HUDEP-2 (cell line): ENCODE results near the gene GOLGB1.

Source experiments
- DNase-seq, 76 experiments: peaks; one replicate each; lab custom pipeline; 2025; ENCODE audit not compliant: unreplicated experiment in 76 of 76; lab: John Stamatoyannopoulos, UW

The GOLGB1 gene

DNA sequence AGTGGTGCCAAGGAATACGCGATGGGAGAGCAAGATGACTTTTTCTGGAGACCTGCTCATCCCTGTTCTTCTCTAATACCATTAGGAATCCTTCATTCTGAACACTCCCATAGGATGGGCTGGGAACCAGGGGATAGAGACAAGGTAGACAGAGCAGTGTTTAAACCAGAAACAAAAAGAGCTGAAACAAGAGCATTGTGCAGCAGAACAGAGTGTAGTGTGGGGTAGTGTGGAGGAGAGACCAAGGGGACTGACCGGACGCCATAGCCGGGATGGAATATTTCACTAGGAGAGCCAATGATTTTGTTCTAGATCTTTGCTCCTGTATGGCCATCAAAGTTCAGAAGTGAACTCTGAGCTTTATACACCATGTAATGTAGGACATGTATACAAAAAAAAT, 104.5 kb downstream of the GOLGB1 start:
- no peak for DNase-seq

GRCh38 chr3:121642601-121643314, 106.8 kb downstream of the GOLGB1 start:
- no peak for DNase-seq

GRCh38 chr3:121641127-121641526, 108.4 kb downstream of the GOLGB1 start:
- DNase-seq, result no peak

DNA sequence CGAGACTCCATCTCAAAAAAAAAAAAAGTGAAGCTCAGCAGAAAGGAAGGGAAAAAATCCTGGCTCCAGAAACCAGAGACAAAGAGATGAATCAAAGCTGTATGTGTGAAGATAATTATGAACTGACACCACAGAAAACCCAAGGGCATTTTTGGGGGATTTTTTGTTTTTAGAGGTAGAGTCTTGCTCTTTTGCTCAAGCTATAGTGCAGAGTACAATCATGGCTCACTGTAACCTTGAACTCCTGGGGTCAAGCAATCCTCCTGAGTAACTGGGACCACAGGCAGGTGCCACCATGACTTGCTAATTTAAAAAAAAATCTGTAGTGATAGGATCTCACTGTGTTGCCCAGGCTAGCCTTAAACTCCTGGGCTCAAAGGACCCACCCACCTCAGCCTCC, 111.6 kb downstream of the GOLGB1 start:
- no peak for DNase-seq

GRCh38 chr3:121630355-121630754, 119.2 kb downstream of the GOLGB1 start:
- no peak for DNase-seq

- DNase-seq, result no peak
These were observed 119.9 kb downstream of the GOLGB1 start for GRCh38 chr3:121629601-121630000.

GRCh38 chr3:121627622-121628021, 121.9 kb downstream of the GOLGB1 start:
- no peak for DNase-seq

- no peak for DNase-seq
These were observed 122.3 kb downstream of the GOLGB1 start for GRCh38 chr3:121627211-121627610.

DNA sequence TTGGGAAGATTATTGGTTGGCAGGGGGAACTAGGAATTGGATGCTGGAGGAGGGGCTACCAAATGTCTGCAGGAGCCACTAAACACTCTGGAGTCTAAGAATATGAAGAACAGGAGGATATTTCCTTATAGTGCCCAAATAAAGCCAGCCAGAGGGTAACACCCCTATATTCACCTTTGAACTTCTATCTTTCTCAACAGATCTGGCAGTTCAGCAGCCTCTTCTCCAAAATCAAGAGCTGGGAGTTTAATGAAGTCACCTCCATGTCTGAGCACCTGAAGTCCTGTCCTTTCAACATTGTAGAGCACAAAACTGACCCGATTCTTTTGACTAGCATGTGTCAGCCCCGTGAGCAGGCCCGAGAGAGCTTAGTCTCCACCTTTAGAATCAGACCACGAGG, 123.0 kb downstream of the GOLGB1 start:
- no peak for DNase-seq

DNA sequence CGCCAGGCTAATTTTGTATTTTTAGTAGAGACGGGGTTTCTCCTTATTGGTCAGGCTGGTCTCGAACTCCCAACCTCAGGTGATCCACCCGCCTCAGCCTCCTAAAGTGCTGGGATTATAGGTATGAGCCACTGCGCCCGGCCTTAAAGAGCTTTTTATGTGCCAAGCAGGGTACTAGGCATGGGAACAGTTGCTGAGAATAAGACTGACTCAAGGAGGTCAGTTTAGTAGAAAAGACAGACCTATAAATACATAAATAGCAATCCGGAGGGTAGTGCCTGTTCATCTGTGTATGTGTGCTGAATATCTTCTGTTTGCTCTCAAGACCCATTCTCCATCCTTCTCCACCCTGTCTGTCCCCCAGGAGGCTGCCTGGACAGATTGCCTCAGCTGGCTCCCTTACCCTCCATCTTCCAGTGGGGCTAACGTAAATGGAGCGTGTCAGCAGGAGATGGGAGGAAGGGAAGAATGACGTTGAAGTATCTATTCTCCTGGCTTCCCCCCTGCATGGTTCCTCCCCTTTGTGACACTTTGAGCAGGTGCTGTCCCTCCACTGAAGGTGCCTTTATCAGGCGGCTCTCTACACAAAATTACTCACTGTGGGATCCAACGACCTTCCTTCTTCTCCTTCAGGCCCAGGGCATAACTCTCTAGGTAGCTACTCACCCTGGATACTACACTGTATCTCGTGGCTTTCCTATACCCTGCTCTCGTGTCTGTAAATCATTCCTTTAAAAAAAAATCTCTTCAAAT, 125.2 kb downstream of the GOLGB1 start:
- DNase-seq, result no peak

GRCh38 chr3:121621491-121621890, 128.1 kb downstream of the GOLGB1 start:
- no peak for DNase-seq

DNA sequence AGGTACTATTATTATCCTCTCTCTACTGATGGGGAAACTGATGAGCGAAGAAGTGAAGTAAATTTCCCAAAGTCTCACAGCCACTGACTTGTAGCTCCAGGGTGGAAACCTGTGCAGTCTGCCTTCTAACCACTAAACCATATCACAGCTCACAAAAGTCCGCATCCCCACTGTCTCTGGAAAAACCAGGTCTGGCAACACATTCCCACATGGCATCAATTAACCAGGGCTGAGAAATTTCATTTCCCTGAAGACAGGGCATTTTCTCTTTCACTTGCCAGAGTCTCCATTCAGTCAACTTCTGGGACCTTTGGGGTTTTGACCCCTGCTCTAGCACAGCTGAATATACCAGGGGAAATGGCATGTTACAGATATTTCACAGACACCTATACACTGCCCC, 129.8 kb downstream of the GOLGB1 start:
- DNase-seq, result no peak
